Lung (tissue), 12 donors: Measurements from ENCODE around the gene ITGBL1. TPM values are rescaled to one million over a fixed set of nuclear protein-coding genes. Genes with fewer than 3 reads are reported as not detected.

ENCODE experiments used
- ATAC-seq: fragments of 200-7000 bp; cut with Tn5 transposase; one replicate; pipeline ENCODE4 v1.9.1; 2020; ENCODE audit warnings: moderate number of reproducible peaks; ENCODE audit not compliant: insufficient read depth, low FRiP score
- DNase-seq, 3 donors: peaks; one replicate each; pipeline ENCODE4 v3.0.0-alpha.2; 2013 to 2017
- H3K27ac ChIP-seq, 2 donors: one replicate each; pipeline ENCODE4 v1.5.1; 2013; ENCODE audit warnings: mild to moderate bottlenecking in 2 of 2, moderate library complexity in 2 of 2, control low read depth in 1 of 2, inconsistent platforms in 1 of 2, low read depth in 1 of 2, low read length in 1 of 2
- H3K27me3 ChIP-seq, 3 donors: one replicate each; pipeline ENCODE4 v1.5.1; 2013; ENCODE audit warnings: low read length in 2 of 3; ENCODE audit not compliant: control insufficient read depth in 3 of 3, insufficient read depth in 3 of 3
- H3K36me3 ChIP-seq, 4 donors: one replicate each; pipeline ENCODE4 v1.5.1; 2013; ENCODE audit warnings: low read length in 4 of 4, mild to moderate bottlenecking in 1 of 4, moderate library complexity in 1 of 4; ENCODE audit not compliant: control insufficient read depth in 4 of 4, insufficient read depth in 4 of 4
- H3K4me1 ChIP-seq, 5 donors: one replicate each; pipeline ENCODE4 v1.5.1; 2013; ENCODE audit warnings: low read length in 5 of 5, mild to moderate bottlenecking in 2 of 5, moderate library complexity in 1 of 5; ENCODE audit not compliant: control insufficient read depth in 5 of 5, insufficient read depth in 5 of 5
- H3K4me3 ChIP-seq: one replicate; pipeline ENCODE4 v1.5.1; 2013; ENCODE audit warnings: mild to moderate bottlenecking, control low read depth, moderate library complexity
- H3K9ac ChIP-seq, 2 donors: one replicate each; pipeline ENCODE4 v1.5.1; 2013; ENCODE audit warnings: low read length in 2 of 2, control low read depth in 1 of 2; ENCODE audit not compliant: insufficient read depth in 1 of 2
- H3K9me3 ChIP-seq, 4 donors: one replicate each; pipeline ENCODE4 v1.5.1; 2013; ENCODE audit warnings: low read length in 3 of 4, mild to moderate bottlenecking in 1 of 4, moderate library complexity in 1 of 4; ENCODE audit not compliant: control insufficient read depth in 4 of 4, insufficient read depth in 3 of 4
- CTCF ChIP-seq: IDR thresholded peaks from 2 replicates; pipeline ENCODE4 v1.5.1; 2012; ENCODE audit warnings: mild to moderate bottlenecking; ENCODE audit errors: control extremely low read depth, extremely low read depth
- WGBS, 2 donors: extraction: QIAGEN DNeasy Blood & Tissue Kit; methylation state at CpG; one replicate each; pipeline ENCODE4 v1.1.7; 2013; 5-methylcytosine and 5-hydroxymethylcytosine counted together
- polyA plus RNA-seq, 2 donors: library from polyadenylated mRNA; stranded (reverse); fragments of 200-250 nt; gene quantifications; one replicate each; pipeline ENCODE4 v1.2.1, GENCODE V29; 2013
- total RNA-seq, 2 donors: library from RNA; depleted of rRNA in 1 of 2; stranded (reverse); fragments of >200 nt in 1 of 2; gene quantifications; one replicate each; pipeline ENCODE4 v1.2.1, GENCODE V29; 2014 to 2021
- donor health status: control.
- donor health status: control.
- donor health status: Bipolar disorder and iron deficiency.
- donor health status: healthy.
- donor health status: DM: yes; HTN: yes; CAD: no.

ITGBL1 gene
- total and polyA plus RNA-seq, 4 donors, result 1.1 to 7.2 (median 4.0) TPM

DNA sequence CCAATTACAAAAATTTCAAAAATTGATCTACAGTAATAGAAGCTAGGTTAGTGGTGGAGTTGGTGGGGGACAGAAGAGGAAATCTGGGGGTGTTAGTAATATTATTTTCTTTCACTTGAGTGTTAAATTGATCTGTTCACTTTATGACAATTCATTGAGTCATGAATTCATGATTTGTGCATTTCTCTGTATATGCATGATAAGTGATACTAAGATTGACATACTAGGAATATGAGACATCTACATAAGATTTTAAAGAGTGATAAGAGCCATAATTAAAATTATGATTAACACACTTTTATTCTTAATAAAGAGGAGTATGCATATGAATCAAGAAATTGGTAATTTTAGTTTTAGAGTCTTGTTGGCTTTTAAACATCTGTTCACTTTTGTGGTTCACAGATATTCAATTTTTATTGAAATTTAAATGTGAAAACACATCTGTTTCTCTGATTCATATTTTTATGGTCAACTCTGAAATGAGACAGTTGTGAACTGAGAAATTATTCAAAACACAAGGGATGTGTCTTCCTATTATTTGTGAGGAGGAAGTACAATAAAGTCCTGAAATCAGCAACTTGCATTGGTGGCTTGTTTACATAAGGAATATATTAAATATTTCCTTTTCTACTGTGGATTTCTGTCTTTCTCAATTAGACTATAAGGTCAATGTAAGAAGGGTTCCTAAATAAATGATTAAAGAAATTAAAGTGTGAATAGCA lies 196.5 kb downstream of the ITGBL1 start:
- Histone ChIP-seq H3K36me3 (no peaks in the 10 kb centered on the region), H3K9ac (no peak overlapping the region), H3K4me1 (no peaks in the 10 kb centered on the region), H3K4me3 (no peak overlapping the region), H3K27ac (no peak overlapping the region), H3K9me3 (peaks cover 0 to 2% (median 0%) of the 10 kb centered on the region in 4 donors), H3K27me3 (no peaks in the 10 kb centered on the region)
- TF ChIP-seq CTCF, result no peak
- ATAC-seq (no peak), DNase-seq (no peak)

- DNase-seq (no peak), ATAC-seq (peak; percentile 82)
- Histone ChIP-seq H3K27me3 (no peaks in the 10 kb centered on the region), H3K4me3 (no peak overlapping the region), H3K9ac (no peak overlapping the region), H3K27ac (no peak overlapping the region), H3K4me1 (no peaks in the 10 kb centered on the region), H3K36me3 (no peaks in the 10 kb centered on the region), H3K9me3 (peaks cover 0 to 2% (median 0%) of the 10 kb centered on the region in 4 donors)
- no peak for TF ChIP-seq CTCF
- 65 to 71% methylated on average over 4 of the region's 4 CpGs for WGBS, 2 donors
Observed at GRCh38 chr13:101649488-101650126, 197.1 kb downstream of the ITGBL1 start.

- no peak overlapping the region for H3K27ac ChIP-seq
- no peaks in the 10 kb centered on the region for H3K27me3 ChIP-seq
- no peak overlapping the region for H3K9ac ChIP-seq
- DNase-seq, result no peak
- H3K4me3 ChIP-seq, result no peak overlapping the region
- peaks cover 0 to 2% (median 0%) of the 10 kb centered on the region in 4 donors for H3K9me3 ChIP-seq
- TF ChIP-seq CTCF, result no peak
- no peaks in the 10 kb centered on the region for H3K36me3 ChIP-seq
- no peaks in the 10 kb centered on the region for H3K4me1 ChIP-seq
- ATAC-seq, result no peak
- WGBS, 2 donors, result 73 to 86% methylated on average over 4 of the region's 4 CpGs
Observed at GRCh38 chr13:101654883-101655282, 202.4 kb downstream of the ITGBL1 start.
